Transverse colon (tissue), 4 donors: ENCODE measurements around the gene SMARCA2.

Source experiments
- CTCF ChIP-seq, 5 experiments: fragments of 200-600 bp in 3 of 5; fragments of 450-650 bp in 2 of 5; sonication (generic) in 3 of 5; IDR thresholded peaks; 1 replicate in 2 of 5; 2 replicates in 3 of 5; pipeline ENCODE4 v1.5.1; 2016 to 2017; ENCODE audit warnings: antibody characterized with exemption in 5 of 5, inconsistent platforms in 3 of 5, mild to moderate bottlenecking in 2 of 5, moderate library complexity in 1 of 5
- POLR2A ChIP-seq: fragments of 450-650 bp; IDR thresholded peaks from one replicate; pipeline ENCODE4 v1.6.1; 2016; ENCODE audit warnings: antibody characterized with exemption, mild to moderate bottlenecking, moderate library complexity
- POLR2AphosphoS5 ChIP-seq, 3 donors: sonication (generic); formaldehyde crosslinking; IDR thresholded peaks; one replicate each; pipeline ENCODE4 v1.6.1; 2016; ENCODE audit warnings: antibody characterized with exemption in 3 of 3

- TF ChIP-seq POLR2AphosphoS5 (IDR thresholded peaks at IDR 0.05), result no peak
- no peak for TF ChIP-seq CTCF (IDR thresholded peaks at IDR 0.05)
- no peak for TF ChIP-seq POLR2A
These were observed 3.1 kb downstream of the SMARCA2 start for GRCh38 chr9:2018162-2018643.
